Measurements from ENCODE around the gene ARPC1A.

ARPC1A gene

GRCh38 chr7:99396418-99397296, 71.0 kb downstream of the ARPC1A start:
- TF ChIP-seq CTCF (conservative IDR thresholded peaks at IDR 0.05; ENCODE audit: low read depth, low read length): no peak
- no peak overlapping the region for H3K4me3 ChIP-seq (ENCODE audit: low read depth, low read length)
- DNase-seq (ENCODE audit: low read depth): no peak

DNA sequence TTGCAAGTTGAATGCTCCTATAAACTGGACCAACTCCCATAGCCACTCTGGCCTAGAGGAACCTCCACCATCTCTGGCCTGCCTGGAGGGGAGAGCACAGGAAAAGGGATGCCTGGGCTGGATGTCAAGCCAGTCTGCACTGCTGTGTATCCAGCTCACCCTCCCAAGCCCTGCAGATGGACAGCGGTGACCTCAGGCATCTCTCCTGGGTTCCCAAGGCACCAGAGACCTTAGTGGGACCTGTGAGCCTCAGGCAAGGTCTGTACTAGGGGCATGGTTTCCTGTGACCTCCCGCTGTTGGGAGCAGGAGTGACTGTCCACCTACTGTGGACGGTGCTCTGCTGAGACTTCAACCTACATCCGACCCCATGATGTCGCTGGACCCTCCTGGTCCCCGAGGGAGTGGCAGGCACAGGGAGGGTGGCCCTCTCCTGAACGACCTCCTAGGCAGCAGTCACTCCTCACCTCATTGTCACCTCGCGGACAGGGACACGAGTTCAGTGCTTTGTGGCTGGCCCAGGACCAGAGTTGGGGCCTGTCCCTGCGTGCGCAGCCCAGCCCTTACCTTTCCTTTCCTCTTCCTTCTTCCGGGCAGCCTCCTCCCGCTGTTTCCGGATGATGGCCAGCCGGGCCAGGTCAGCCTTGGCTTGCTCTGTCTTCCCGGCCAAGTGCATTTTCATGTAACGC, 71.7 kb downstream of the ARPC1A start:
- no peak for TF ChIP-seq CTCF (conservative IDR thresholded peaks at IDR 0.05; ENCODE audit: low read depth, low read length)
- no peak overlapping the region for H3K4me3 ChIP-seq (ENCODE audit: low read depth, low read length)
- no peak for DNase-seq (ENCODE audit: low read depth)

DNA sequence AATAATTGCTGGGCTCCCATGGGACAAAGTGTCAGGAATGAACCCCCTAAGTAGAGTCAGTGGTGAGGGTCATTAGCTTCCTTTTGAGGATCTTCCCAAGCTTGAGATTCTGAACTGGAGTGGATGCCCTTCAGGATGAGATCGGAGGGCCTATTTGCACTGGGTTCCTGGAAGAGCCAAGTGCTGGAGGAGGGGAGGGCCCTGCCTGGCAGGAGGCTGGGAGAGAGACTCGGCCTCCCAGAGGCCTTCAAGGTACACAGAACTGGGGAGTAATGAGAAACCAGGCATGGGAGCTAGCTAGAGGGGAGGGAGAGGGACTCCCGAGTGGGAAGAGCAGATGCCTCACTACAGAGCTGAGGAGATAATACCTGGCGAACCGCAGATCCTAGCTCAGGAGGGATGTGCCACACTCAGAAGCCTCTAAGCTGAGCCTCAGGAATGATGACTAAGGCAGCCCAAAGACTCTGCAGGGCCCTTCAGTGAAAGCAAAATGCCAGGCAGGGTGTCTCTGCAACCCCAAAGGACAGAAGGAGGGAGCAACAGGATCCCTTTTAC, 73.3 kb downstream of the ARPC1A start:
- H3K4me3 ChIP-seq (ENCODE audit: low read depth, low read length): no peak overlapping the region
- DNase-seq (ENCODE audit: low read depth): no peak
- no peak for TF ChIP-seq CTCF (conservative IDR thresholded peaks at IDR 0.05; ENCODE audit: low read depth, low read length)

DNA sequence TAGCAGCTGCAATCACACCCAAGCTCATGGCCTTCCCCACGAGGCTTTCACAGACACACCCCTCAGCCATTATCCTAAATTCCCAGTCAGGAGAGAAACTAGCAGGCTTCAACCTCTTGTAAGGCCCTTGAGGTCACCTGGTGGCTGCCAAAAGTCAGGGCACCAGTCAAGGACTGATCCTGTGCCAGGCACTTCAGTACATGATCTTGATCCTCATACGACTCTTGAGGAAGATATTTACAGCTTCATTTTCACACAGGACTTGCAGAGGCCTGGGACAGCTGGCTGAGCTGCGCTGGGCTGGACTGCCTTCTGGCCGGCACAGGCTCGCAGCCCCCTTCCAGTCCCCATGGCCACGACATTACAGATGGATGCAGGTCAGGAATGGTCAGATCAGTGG, 73.9 kb downstream of the ARPC1A start:
- DNase-seq (ENCODE audit: low read depth): no peak
- no peak overlapping the region for H3K4me3 ChIP-seq (ENCODE audit: low read depth, low read length)
- no peak for TF ChIP-seq CTCF (conservative IDR thresholded peaks at IDR 0.05; ENCODE audit: low read depth, low read length)

- no peak for TF ChIP-seq CTCF (conservative IDR thresholded peaks at IDR 0.05; ENCODE audit: low read depth, low read length)
- no peak overlapping the region for H3K4me3 ChIP-seq (ENCODE audit: low read depth, low read length)
- DNase-seq (ENCODE audit: low read depth): no peak
These were observed 77.2 kb downstream of the ARPC1A start for GRCh38 chr7:99402854-99403253.

DNA sequence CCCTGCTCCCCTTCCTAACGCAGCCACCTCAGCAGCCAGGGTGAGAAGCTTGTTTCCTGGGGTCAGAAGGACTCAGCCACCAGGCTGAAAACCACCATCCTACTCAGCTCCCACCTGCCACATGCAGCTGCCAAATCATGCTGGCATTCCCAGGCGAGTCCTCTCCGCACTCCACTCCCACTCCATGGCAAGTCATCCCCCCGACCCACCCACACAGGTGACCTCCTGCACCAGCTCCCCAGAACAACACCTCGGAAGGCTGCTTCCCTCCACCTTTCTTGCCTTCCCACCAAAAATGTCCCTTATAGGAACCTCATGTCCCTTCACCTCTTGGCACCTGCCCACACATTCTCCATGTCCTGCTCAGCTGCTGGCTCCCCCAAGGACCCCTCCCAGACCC, 78.1 kb downstream of the ARPC1A start:
- DNase-seq (ENCODE audit: low read depth): no peak
- H3K4me3 ChIP-seq (ENCODE audit: low read depth, low read length): no peak overlapping the region
- no peak for TF ChIP-seq CTCF (conservative IDR thresholded peaks at IDR 0.05; ENCODE audit: low read depth, low read length)

All from choroid plexus epithelial cell (primary cell).